Measurements from ENCODE around the gene PRRG3.

PRRG3 gene

GRCh38 chrX:151708821-151709220 lies 13.6 kb downstream of the PRRG3 start:
- DNase-seq, result no peak

GRCh38 chrX:151710457-151710856 lies 15.2 kb downstream of the PRRG3 start:
- DNase-seq, result no peak

GRCh38 chrX:151711154-151711553 lies 15.9 kb downstream of the PRRG3 start:
- no peak for DNase-seq

- no peak for DNase-seq
These were observed 16.5 kb downstream of the PRRG3 start for GRCh38 chrX:151711787-151712186.

- DNase-seq, result no peak
These were observed 17.0 kb downstream of the PRRG3 start for GRCh38 chrX:151712253-151712652.

- no peak for DNase-seq
These were observed 18.6 kb downstream of the PRRG3 start for GRCh38 chrX:151713849-151714248.

- no peak for DNase-seq
These were observed 19.1 kb downstream of the PRRG3 start for GRCh38 chrX:151714362-151714761.

GRCh38 chrX:151715752-151716151 lies 20.5 kb downstream of the PRRG3 start, which contains the start of gene FATE1:
Gene FATE1, plus strand, starts transcription at chrX:151716035. Its CDS starts 85 bp downstream, at chrX:151716120.
- DNase-seq, result no peak

GRCh38 chrX:151722241-151722846 lies 27.1 kb downstream of the PRRG3 start:
- no peak for DNase-seq

GRCh38 chrX:151723156-151723760 lies 28.0 kb downstream of the PRRG3 start:
- no peak for DNase-seq

GRCh38 chrX:151724563-151725337 lies 29.5 kb downstream of the PRRG3 start:
- DNase-seq, result no peak

GRCh38 chrX:151725338-151725614 lies 30.0 kb downstream of the PRRG3 start:
- DNase-seq, result no peak

- DNase-seq, result no peak
These were observed 31.5 kb downstream of the PRRG3 start for GRCh38 chrX:151726751-151727150.

GRCh38 chrX:151727346-151727745 lies 32.1 kb downstream of the PRRG3 start:
- no peak for DNase-seq

GRCh38 chrX:151729056-151729725 lies 33.9 kb downstream of the PRRG3 start:
- no peak for DNase-seq

GRCh38 chrX:151734446-151734845 lies 39.2 kb downstream of the PRRG3 start, which contains the start of gene CNGA2:
Gene CNGA2, plus strand, starts transcription at chrX:151734746. Its CDS starts 3,738 bp downstream, at chrX:151738484.
- no peak for DNase-seq

GRCh38 chrX:151735219-151735618 lies 40.0 kb downstream of the PRRG3 start:
- DNase-seq, result no peak

- no peak for DNase-seq
These were observed 41.4 kb downstream of the PRRG3 start for GRCh38 chrX:151736685-151737084.

- no peak for DNase-seq
These were observed 42.2 kb downstream of the PRRG3 start for GRCh38 chrX:151737494-151737893.

GRCh38 chrX:151738751-151739150 lies 43.5 kb downstream of the PRRG3 start:
- DNase-seq, result no peak

- DNase-seq, result no peak
These were observed 46.3 kb downstream of the PRRG3 start for GRCh38 chrX:151741606-151742005.

GRCh38 chrX:151742311-151742710 lies 47.1 kb downstream of the PRRG3 start:
- DNase-seq, result no peak

- no peak for DNase-seq
These were observed 48.6 kb downstream of the PRRG3 start for GRCh38 chrX:151743651-151744470.

Data from CD4-positive, alpha-beta T cell treated with Interleukin-17A for 4 hours (primary cell).